GM12875 (cell line): Measurements from ENCODE around the gene DPF1.

Experiments
- H3K4me3 ChIP-seq: one replicate; pipeline ENCODE4 v1.5.1; 2011; ENCODE audit warnings: low read depth, low read length, control low read depth
- CTCF ChIP-seq: IDR thresholded peaks from 2 replicates; pipeline ENCODE4 v1.5.1; 2011; ENCODE audit warnings: low read depth, mild to moderate bottlenecking, control low read depth, inconsistent platforms, low read length, moderate library complexity, borderline replicate concordance; ENCODE audit not compliant: insufficient read depth

The DPF1 gene

GRCh38 chr19:38224014-38224862, at the start of gene DPF1:
Gene DPF1 (minus strand): TSS chr19:38224222. CDS start chr19:38224142, 80 bp downstream.
- TF ChIP-seq CTCF, result peak; percentile 43; the same call in 1 of the 2 replicates
- H3K4me3 ChIP-seq, result peak within 1 kb of the TSS; percentile 48

- no peak for TF ChIP-seq CTCF
- no peak overlapping the region for H3K4me3 ChIP-seq
Measured at GRCh38 chr19:38273499-38273898, 49.5 kb upstream of the DPF1 start.

- no peak overlapping the region for H3K4me3 ChIP-seq
- TF ChIP-seq CTCF, result no peak
Measured at GRCh38 chr19:38270587-38271167, 46.7 kb upstream of the DPF1 start.

- H3K4me3 ChIP-seq, result no peak overlapping the region
- TF ChIP-seq CTCF, result no peak
Measured at GRCh38 chr19:38268539-38268938, 44.5 kb upstream of the DPF1 start.

- TF ChIP-seq CTCF, result no peak
- no peak overlapping the region for H3K4me3 ChIP-seq
Measured at GRCh38 chr19:38267761-38268483, 43.9 kb upstream of the DPF1 start.

GRCh38 chr19:38266981-38267597, 43.1 kb upstream of the DPF1 start:
- TF ChIP-seq CTCF, result no peak
- no peak overlapping the region for H3K4me3 ChIP-seq
